ENCODE data around the gene TIGD3. TPM values are rescaled to one million over a fixed set of nuclear protein-coding genes. Genes with fewer than 3 reads are reported as not detected.

The TIGD3 gene, protein sequence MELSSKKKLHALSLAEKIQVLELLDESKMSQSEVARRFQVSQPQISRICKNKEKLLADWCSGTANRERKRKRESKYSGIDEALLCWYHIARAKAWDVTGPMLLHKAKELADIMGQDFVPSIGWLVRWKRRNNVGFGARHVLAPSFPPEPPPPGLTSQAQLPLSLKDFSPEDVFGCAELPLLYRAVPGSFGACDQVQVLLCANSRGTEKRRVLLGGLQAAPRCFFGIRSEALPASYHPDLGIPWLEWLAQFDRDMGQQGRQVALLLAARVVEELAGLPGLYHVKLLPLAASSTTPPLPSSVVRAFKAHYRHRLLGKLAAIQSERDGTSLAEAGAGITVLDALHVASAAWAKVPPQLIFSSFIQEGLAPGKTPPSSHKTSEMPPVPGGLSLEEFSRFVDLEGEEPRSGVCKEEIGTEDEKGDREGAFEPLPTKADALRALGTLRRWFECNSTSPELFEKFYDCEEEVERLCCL
- 0.42 to 0.92 TPM (median 0.82 TPM) in 5 replicates for total RNA-seq (2022; extraction: Qiagen RNA extraction)

GRCh38 chr11:65354265-65355012 is at the start of gene TIGD3:
Gene TIGD3, plus strand, starts transcription at chr11:65354751. Its CDS starts 1,058 bp downstream, at chr11:65355809.

GRCh38 chr11:65314501-65315203 is 39.9 kb upstream of the TIGD3 start, which contains the start of gene CDC42EP2:
Gene CDC42EP2, plus strand, starts transcription at chr11:65314866. Its CDS starts 6,033 bp downstream, at chr11:65320899.

GRCh38 chr11:65382033-65382803 is 27.7 kb downstream of the TIGD3 start, which contains the start of gene SLC25A45:
Gene SLC25A45, minus strand, starts transcription at chr11:65382646. Its CDS starts 695 bp downstream, at chr11:65381951.

DNA sequence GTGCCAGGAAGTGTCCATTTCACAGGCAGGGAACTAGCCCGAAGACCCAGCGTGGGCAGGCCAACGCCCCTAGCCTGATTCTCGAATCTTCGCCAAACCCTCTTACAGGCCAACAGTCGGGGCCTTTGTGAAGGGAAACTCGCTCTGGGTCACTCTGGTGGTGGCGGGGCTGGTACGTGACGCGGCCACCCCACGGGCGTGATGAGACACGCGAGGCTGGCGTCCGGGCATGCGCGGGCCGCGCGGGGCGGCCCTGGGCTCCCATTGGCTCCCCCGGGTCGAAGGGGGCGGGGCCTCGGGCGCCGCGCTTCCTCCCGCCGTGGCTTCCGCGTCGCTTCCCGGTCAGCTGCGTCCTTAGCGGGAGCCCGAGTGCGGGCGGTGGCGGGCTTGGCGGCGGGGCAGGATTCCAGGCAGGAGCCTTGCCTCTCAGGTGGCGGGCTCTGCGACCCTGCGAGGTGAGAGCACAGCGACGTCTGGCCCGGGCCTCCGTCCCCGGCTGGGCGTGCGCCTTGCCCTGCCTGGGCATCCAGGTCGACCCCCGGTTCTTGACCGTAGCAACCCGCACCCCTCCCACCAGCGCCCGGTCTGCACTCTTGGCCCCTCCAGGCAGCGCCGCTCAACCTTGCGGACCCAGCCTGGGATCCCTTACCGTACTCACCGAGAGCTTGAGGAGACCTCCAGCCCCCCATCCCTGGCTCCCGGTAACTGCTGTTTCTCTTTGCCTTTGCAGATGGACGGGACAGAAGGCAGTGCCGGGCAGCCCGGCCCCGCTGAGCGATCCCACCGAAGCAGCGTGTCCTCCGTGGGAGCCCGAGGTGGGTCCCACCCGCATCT is 32.0 kb downstream of the TIGD3 start, which contains the start of gene FRMD8:
FRMD8 (plus strand) TSS at position 331 of the 834 bp plus-strand sequence; CDS start at position 731, 400 bp downstream.

Other genes with a start within 250 kb of the TIGD3 start
- gene TM7SF2, start 242.9 kb upstream of the TIGD3 start, total RNA-seq (2022; extraction: Qiagen RNA extraction): 4.9 to 8.6 TPM (median 5.3 TPM) in 5 replicates
- gene ZNHIT2, start 237.1 kb upstream of the TIGD3 start, total RNA-seq (2022; extraction: Qiagen RNA extraction): 13.6 to 22.7 TPM (median 21.9 TPM) in 5 replicates
- gene FAU, start 232.6 kb upstream of the TIGD3 start, total RNA-seq (2022; extraction: Qiagen RNA extraction): 820 to 1,063 TPM (median 1,025 TPM) in 5 replicates
- gene MRPL49, start 232.4 kb upstream of the TIGD3 start, total RNA-seq (2022; extraction: Qiagen RNA extraction): 68.5 to 73.4 TPM (median 70.9 TPM) in 5 replicates
- 27.8 to 40.9 TPM (median 37.6 TPM) in 5 replicates for gene SYVN1, start 220.2 kb upstream of the TIGD3 start, total RNA-seq (2022; extraction: Qiagen RNA extraction)
- gene SPDYC, start 184.5 kb upstream of the TIGD3 start, total RNA-seq (2022; extraction: Qiagen RNA extraction): not detected in 5 replicates
- 90.3 to 122 TPM (median 113 TPM) in 5 replicates for gene CAPN1, start 172.8 kb upstream of the TIGD3 start, total RNA-seq (2022; extraction: Qiagen RNA extraction)
- 10.9 to 15.8 TPM (median 13.9 TPM) in 5 replicates for gene POLA2, start 92.8 kb upstream of the TIGD3 start, total RNA-seq (2022; extraction: Qiagen RNA extraction)
- gene CDC42EP2, start 39.9 kb upstream of the TIGD3 start, total RNA-seq (2022; extraction: Qiagen RNA extraction): 14.6 to 19.3 TPM (median 17.1 TPM) in 5 replicates
- 38.9 to 43.3 TPM (median 39.7 TPM) in 5 replicates for gene DPF2, start 20.9 kb upstream of the TIGD3 start, total RNA-seq (2022; extraction: Qiagen RNA extraction)
- 10.3 to 15.7 TPM (median 13.4 TPM) in 5 replicates for gene SLC25A45, start 27.9 kb downstream of the TIGD3 start, total RNA-seq (2022; extraction: Qiagen RNA extraction)
- 36.8 to 59.7 TPM (median 56.3 TPM) in 5 replicates for gene FRMD8, start 31.9 kb downstream of the TIGD3 start, total RNA-seq (2022; extraction: Qiagen RNA extraction)
- gene NEAT1, start 68.0 kb downstream of the TIGD3 start, total RNA-seq (2022; extraction: Qiagen RNA extraction): 138 to 274 TPM (median 186 TPM) in 5 replicates
- gene MALAT1, start 144.3 kb downstream of the TIGD3 start, total RNA-seq (2022; extraction: Qiagen RNA extraction): 64.1 to 116 TPM (median 72.7 TPM) in 5 replicates
- gene SCYL1, start 170.3 kb downstream of the TIGD3 start, total RNA-seq (2022; extraction: Qiagen RNA extraction): 47.1 to 64.1 TPM (median 61.4 TPM) in 5 replicates
- gene LTBP3, start 203.6 kb downstream of the TIGD3 start, total RNA-seq (2022; extraction: Qiagen RNA extraction): 102 to 132 TPM (median 113 TPM) in 5 replicates
- 68.0 to 80.1 TPM (median 75.2 TPM) in 5 replicates for gene ZNRD2, start 215.7 kb downstream of the TIGD3 start, total RNA-seq (2022; extraction: Qiagen RNA extraction)
- gene FAM89B, start 217.8 kb downstream of the TIGD3 start, total RNA-seq (2022; extraction: Qiagen RNA extraction): 28.2 to 52.4 TPM (median 49.1 TPM) in 5 replicates
- 26.1 to 39.1 TPM (median 36.9 TPM) in 5 replicates for gene EHBP1L1, start 221.3 kb downstream of the TIGD3 start, total RNA-seq (2022; extraction: Qiagen RNA extraction)
- gene KCNK7, start 241.0 kb downstream of the TIGD3 start, total RNA-seq (2022; extraction: Qiagen RNA extraction): 0.28 to 1.5 TPM (median 0.86 TPM) in 5 replicates

Data from A549 treated with Mapracorat at 1 μM for 4 hours (cell line).